K562 (cell line): ENCODE data around the gene WTAP. TPM values are rescaled to one million over a fixed set of nuclear protein-coding genes. Genes with fewer than 3 reads are reported as not detected.

Experiments
- ATAC-seq: fragments of 200-7000 bp; cut with Tn5 transposase; 3 replicates; pipeline ENCODE4 v1.9.1; 2020; ENCODE audit warnings: moderate library complexity
- BruUV-seq: library from RNA; stranded (reverse); fragments of 400-500 nt; replicated peaks from 2 replicates; lab custom pipeline; 2021; lab: Mats Ljungman, UMichigan
- CTCF ChIA-PET: fragments of 300-600 bp; formaldehyde crosslinking; extraction: SDS; loops from one replicate; lab custom pipeline; 2021; ENCODE audit warnings: low intra/inter-chr PET ratio; lab: Yijun Ruan, JAX
- POLR2A ChIA-PET: fragments of 300-600, 350-650 bp; sonication (Branson Sonifier 250); formaldehyde crosslinking; extraction: SDS; loops from one replicate; lab custom pipeline; 2021; ENCODE audit warnings: antibody characterized with exemption, inconsistent platforms; lab: Yijun Ruan, JAX
- DNase-seq, 4 experiments: peaks; one replicate each; pipeline versions ENCODE4 v3.0.0 to v3.0.0-alpha.2; 2011 to 2018; ENCODE audit warnings: low spot score in 3 of 4, mixed read lengths in 3 of 4; ENCODE audit errors: extremely low read depth in 1 of 4
- FAIRE-seq: peaks from 2 replicates; lab custom pipeline; 2011; peaks lifted over from hg19 to GRCh38; lab: Jason Lieb, UNC
- H2AFZ ChIP-seq: 2 replicates; pipeline ENCODE4 v1.6.0; 2011; ENCODE audit warnings: low read depth, low read length, control low read depth, inconsistent platforms
- H3K27ac ChIP-seq: fragments of 200-600 bp; 3 replicates; pipeline ENCODE4 v1.8.0; 2011; ENCODE audit warnings: low read depth, mild to moderate bottlenecking, control low read depth, inconsistent platforms, low read length, moderate library complexity, mixed read lengths; ENCODE audit errors: extremely low read depth
- H3K27me3 ChIP-seq, 2 experiments: fragments of 300-600 bp in 1 of 2; 2 replicates in 1 of 2; 3 replicates in 1 of 2; pipeline versions ENCODE4 v1.6.0 to v1.8.0; 2011; ENCODE audit warnings: inconsistent platforms in 2 of 2, low read length in 2 of 2, mild to moderate bottlenecking in 1 of 2, mixed read lengths in 1 of 2, moderate library complexity in 1 of 2; ENCODE audit not compliant: control insufficient read depth in 2 of 2, insufficient read depth in 2 of 2
- H3K36me3 ChIP-seq: fragments of 300-600 bp; 3 replicates; pipeline ENCODE4 v1.8.0; 2011; ENCODE audit warnings: mild to moderate bottlenecking, low read length, inconsistent platforms; ENCODE audit not compliant: control insufficient read depth, insufficient read depth
- H3K4me1 ChIP-seq, 2 experiments: fragments of 200-600 bp in 1 of 2; replicated peaks in 1 of 2; 2 replicates in 1 of 2; 3 replicates in 1 of 2; pipeline versions ENCODE4 v1.5.1 to v1.8.0; 2011; ENCODE audit warnings: inconsistent platforms in 2 of 2, low read length in 2 of 2, mild to moderate bottlenecking in 1 of 2, mixed read lengths in 1 of 2, moderate library complexity in 1 of 2; ENCODE audit not compliant: control insufficient read depth in 2 of 2, insufficient read depth in 2 of 2
- H3K4me2 ChIP-seq: 2 replicates; pipeline ENCODE4 v1.6.1; 2011; ENCODE audit warnings: low read length, control low read depth, inconsistent platforms, mixed read lengths; ENCODE audit not compliant: insufficient read depth
- H3K4me3 ChIP-seq: fragments of 200-600 bp; sonication (generic), shearing (Covaris generic); 2 replicates; pipeline ENCODE4 v1.5.1; 2016; ENCODE audit warnings: control low read depth, inconsistent platforms
- H3K79me2 ChIP-seq: fragments of 200-600 bp; 3 replicates; pipeline ENCODE4 v1.8.0; 2011; ENCODE audit warnings: low read length, inconsistent platforms; ENCODE audit not compliant: control insufficient read depth, insufficient read depth
- H3K9ac ChIP-seq, 2 experiments: 2 replicates each; pipeline versions ENCODE4 v1.6.0 to v1.6.1; 2011; ENCODE audit warnings: low read depth in 2 of 2, low read length in 2 of 2, control low read depth in 1 of 2, inconsistent platforms in 1 of 2, mild to moderate bottlenecking in 1 of 2, mixed read lengths in 1 of 2; ENCODE audit not compliant: insufficient read depth in 1 of 2
- H3K9me1 ChIP-seq: one replicate; pipeline ENCODE4 v1.6.0; 2011; ENCODE audit warnings: inconsistent platforms, mild to moderate bottlenecking, low read length, moderate library complexity; ENCODE audit not compliant: control insufficient read depth, insufficient read depth
- H3K9me3 ChIP-seq: replicated peaks from 2 replicates; pipeline ENCODE4 v1.5.1; 2011; ENCODE audit warnings: low read depth, low read length, inconsistent platforms; ENCODE audit not compliant: control insufficient read depth, insufficient read depth
- H4K20me1 ChIP-seq: replicated peaks from 2 replicates; pipeline ENCODE4 v1.6.1; 2011; ENCODE audit warnings: low read length, inconsistent platforms, mixed read lengths; ENCODE audit not compliant: control insufficient read depth, insufficient read depth
- ATF3 ChIP-seq, 2 experiments: fragments of 450-650 bp in 1 of 2; sonication (generic) in 1 of 2; formaldehyde crosslinking in 1 of 2; IDR thresholded peaks in 1 of 2; conservative IDR thresholded peaks in 1 of 2; 2 replicates each; pipeline versions ENCODE4 v1.6.1 to v1.8.1; 2016 to 2023; ENCODE audit warnings: mild to moderate bottlenecking in 2 of 2, moderate library complexity in 2 of 2, inconsistent platforms in 1 of 2, missing genetic modification reagents in 1 of 2
- ATF7 ChIP-seq: fragments of 450-650 bp; IDR thresholded peaks from 2 replicates; pipeline ENCODE4 v1.7.1; 2014; ENCODE audit warnings: mild to moderate bottlenecking, moderate library complexity
- CBX5 ChIP-seq: IDR thresholded peaks from 2 replicates; pipeline ENCODE4 v1.6.1; 2014; ENCODE audit warnings: low read depth, borderline replicate concordance
- CEBPB ChIP-seq: fragments of 450-650 bp; IDR thresholded peaks from 2 replicates; pipeline ENCODE4 v1.6.1; 2016; ENCODE audit warnings: missing genetic modification characterization, missing compliant biosample characterization
- CEBPG ChIP-seq, 3 experiments: fragments of 200-800 bp in 1 of 3; sonication (Bioruptor generic) in 1 of 3; sonication (generic) in 1 of 3; formaldehyde crosslinking in 1 of 3; IDR thresholded peaks in 2 of 3; conservative IDR thresholded peaks in 1 of 3; 2 replicates each; pipeline versions ENCODE4 v1.6.1 to v1.8.0; 2016 to 2022; ENCODE audit warnings: missing compliant biosample characterization in 2 of 3, missing genetic modification characterization in 2 of 3, mild to moderate bottlenecking in 1 of 3, missing genetic modification reagents in 1 of 3
- FOSL1 ChIP-seq: fragments of 200-800 bp; sonication (Bioruptor generic); conservative IDR thresholded peaks from 2 replicates; pipeline ENCODE4 v1.6.1; 2016; ENCODE audit warnings: missing genetic modification characterization, missing compliant biosample characterization
- FOXA3 ChIP-seq, 2 experiments: fragments of 450-650 bp in 1 of 2; sonication (generic) in 1 of 2; formaldehyde crosslinking; IDR thresholded peaks in 1 of 2; conservative IDR thresholded peaks in 1 of 2; 2 replicates each; pipeline versions ENCODE4 v1.4.0 to v1.8.0; 2020 to 2022; ENCODE audit warnings: mild to moderate bottlenecking in 2 of 2, missing genetic modification reagents in 1 of 2
- HES1 ChIP-seq: fragments of 450-650 bp; IDR thresholded peaks from 2 replicates; pipeline ENCODE4 v1.6.1; 2016; ENCODE audit warnings: low read depth, mild to moderate bottlenecking, moderate library complexity
- ILK ChIP-seq: fragments of 450-650 bp; IDR thresholded peaks from 2 replicates; pipeline ENCODE4 v1.6.1; 2016; ENCODE audit warnings: missing genetic modification characterization, low read depth, mild to moderate bottlenecking, missing compliant biosample characterization, moderate library complexity, borderline replicate concordance
- JUN ChIP-seq, 2 experiments: sonication (generic) in 1 of 2; formaldehyde crosslinking in 1 of 2; IDR thresholded peaks; 2 replicates each; pipeline versions ENCODE4 v1.6.1 to v1.8.0; 2012 to 2022; ENCODE audit warnings: borderline replicate concordance in 2 of 2, mild to moderate bottlenecking in 2 of 2, improper control_type of control experiment in 1 of 2, low read depth in 1 of 2, low read length in 1 of 2, missing genetic modification reagents in 1 of 2
- JUND ChIP-seq, 2 experiments: IDR thresholded peaks; 2 replicates in 1 of 2; 3 replicates in 1 of 2; pipeline ENCODE4 v1.6.1; 2011; ENCODE audit warnings: borderline replicate concordance in 2 of 2, low read depth in 2 of 2, low read length in 2 of 2, improper control_type of control experiment in 1 of 2, missing biosample characterization in 1 of 2, missing genetic modification characterization in 1 of 2, missing genetic modification reagents in 1 of 2
- NFE2 ChIP-seq: IDR thresholded peaks from 2 replicates; pipeline ENCODE4 v1.6.1; 2014; ENCODE audit warnings: antibody characterized with exemption, low read depth
- RBM14 ChIP-seq: fragments of 200-400 bp; formaldehyde crosslinking; IDR thresholded peaks from 2 replicates; pipeline ENCODE4 v1.6.1; 2018; ENCODE audit warnings: low read depth, mild to moderate bottlenecking, low read length, moderate library complexity, borderline replicate concordance; ENCODE audit not compliant: insufficient read depth
- SETDB1 ChIP-seq: IDR thresholded peaks from one replicate; pipeline ENCODE4 v1.6.1; 2012; ENCODE audit warnings: low read length, control low read depth, inconsistent platforms
- TRIM24 ChIP-seq, 2 experiments: fragments of 450-650 bp; IDR thresholded peaks; 2 replicates each; pipeline ENCODE4 v1.6.1; 2016
- ZNF644 ChIP-seq: fragments of 200-800 bp; sonication (Bioruptor generic); IDR thresholded peaks from 2 replicates; pipeline ENCODE4 v1.6.1; 2016; ENCODE audit warnings: low read depth, missing genetic modification characterization, missing compliant biosample characterization
- ZNF79 ChIP-seq: fragments of 250-450 bp; sonication (Bioruptor Pico); IDR thresholded peaks from 2 replicates; pipeline ENCODE4 v1.4.0; 2020; ENCODE audit warnings: low read depth, mild to moderate bottlenecking, moderate library complexity
- WGBS: fragments of 100-300 bp; shearing (Covaris generic); methylation state at CpG from one replicate; pipeline ENCODE4 v1.1.6; 2016; ENCODE audit warnings: low coverage, mixed read lengths; ENCODE audit not compliant: insufficient coverage; ENCODE audit errors: missing lambda C conversion rate; 5-methylcytosine and 5-hydroxymethylcytosine counted together
- in situ Hi-C: fragments of 300-500 bp; cut with MboI; formaldehyde crosslinking; loops from 4 replicates; pipeline ENCODE4 v1.15.0; 2018; ENCODE audit warnings: inconsistent platforms, mixed read lengths
- intact Hi-C: fragments of 100-400 bp; cut with micrococcal nuclease; formaldehyde crosslinking; loops from 2 replicates; pipeline ENCODE4 v1.14.2; 2022
- polyA plus RNA-seq, 8 experiments: library from polyadenylated mRNA; depleted of rRNA in 4 of 8; stranded (reverse) in 5 of 8; unstranded in 3 of 8; fragments of >200 nt; fragmentation: Nextera tagmentation in 2 of 8; fragmentation: Illumina TruSeq in 1 of 8; extraction: Ambion mirVana in 2 of 8; extraction: Trizol in 1 of 8; gene quantifications; 2 replicates each; pipeline versions ENCODE4 v1.2.1 to v1.2.3, GENCODE V29; 2011 to 2014; ENCODE audit warnings: inconsistent platforms in 1 of 8, missing spikeins in 1 of 8
- total RNA-seq, 7 experiments: library from RNA; depleted of rRNA in 6 of 7; stranded (reverse); fragments of >200 nt in 6 of 7; fragmentation: Illumina TruSeq in 2 of 7; extraction: Trizol in 2 of 7; gene quantifications; 2 replicates each; pipeline versions ENCODE4 v1.2.1 to v1.2.3, GENCODE V29; 2011 to 2021; ENCODE audit warnings: low replicate concordance in 1 of 7

WTAP gene
- total and polyA plus RNA-seq, 9 of the 15 experiments (the other 6 are each of a cell fraction or from before 2014, with no cell fraction given), result 52.4 to 156 (median 110) TPM

- in situ Hi-C loops, result no loop called here
- no peaks in the 10 kb centered on the region for H3K79me2 ChIP-seq
- ATAC-seq, result no peak
- peak; percentile 35 for FAIRE-seq
- no peak for DNase-seq
- H3K9me1 ChIP-seq, result no peaks in the 10 kb centered on the region
- H3K4me1 ChIP-seq, result no peaks in the 10 kb centered on the region; a peak in 1 of 5 replicates
- ChIA-PET CTCF (no interaction called here), POLR2A (interaction anchor here (0.7 to 1.3 kb wide), 2 partner anchors 19 to 90 kb away, joined by 3 to 4 read pairs; no protein-coding TSS in a partner anchor)
- no peak overlapping the region for H3K27ac ChIP-seq
- H3K4me2 ChIP-seq, result no peak overlapping the region
- no peak overlapping the region for H3K4me3 ChIP-seq
- no peak overlapping the region for H3K9ac ChIP-seq
- TF ChIP-seq CEBPG (CRISPR knock-in tag; IDR thresholded peaks at IDR 0.05) (peak; percentile 76), CEBPG (tag; conservative IDR thresholded peaks at IDR 0.05 in 1 of 2, IDR thresholded peaks at IDR 0.05 in 1 of 2) (peak; percentile 90 to 92), ATF3 (IDR thresholded peaks at IDR 0.05) (peak; percentile 90), ATF3 (CRISPR knock-in tag; conservative IDR thresholded peaks at IDR 0.05) (no peak), SETDB1 (no peak), JUND (IDR thresholded peaks at IDR 0.05; ENCODE audit: borderline replicate concordance, low read depth, low read length) (peak; percentile 71; the same call in 1 of the 2 replicates), JUND (tag; IDR thresholded peaks at IDR 0.05; ENCODE audit: borderline replicate concordance, low read depth, low read length) (peak; percentile 70; the same call in 1 of the 3 replicates), ZNF79 (CRISPR knock-in tag) (no peak), RBM14 (no peak), ILK (no peak), JUN (IDR thresholded peaks at IDR 0.05; ENCODE audit: borderline replicate concordance, low read depth, low read length) (0 out of 2 replicates have a peak, but pooled peaks have one; percentile 57), JUN (CRISPR knock-in tag; IDR thresholded peaks at IDR 0.05; ENCODE audit: borderline replicate concordance) (no peak), FOSL1 (tag) (peak; percentile 83), HES1 (no peak), FOXA3 (CRISPR knock-in tag; conservative IDR thresholded peaks at IDR 0.05 in 1 of 2, IDR thresholded peaks at IDR 0.05 in 1 of 2) (no peak), ZNF644 (no peak), NFE2 (no peak), TRIM24 (IDR thresholded peaks at IDR 0.05) (peak; percentile 55 to 62; a peak in 3 of 4 replicates), CEBPB (tag) (peak; percentile 82), ATF7 (peak; percentile 29; the same call in 1 of the 2 replicates), CBX5 (no peak)
- TF ChIP-seq, all 486 proteins: peak for 8
- Histone ChIP-seq H3K9me3 (peaks cover 2% of the 10 kb centered on the region; the same call in 1 of the 2 replicates), H3K27me3 (no peaks in the 10 kb centered on the region), H3K36me3 (no peaks in the 10 kb centered on the region), H2AFZ (no peak overlapping the region), H4K20me1 (no peaks in the 10 kb centered on the region)
- no TSS peak for BruUV-seq
- 40% methylated on average over 7 of the region's 7 CpGs for WGBS
- intact Hi-C loops, result no loop called here
Measured at GRCh38 chr6:159701413-159701999, 25.8 kb upstream of the WTAP start.
